ENCODE data around the gene MYL4.

DNA sequence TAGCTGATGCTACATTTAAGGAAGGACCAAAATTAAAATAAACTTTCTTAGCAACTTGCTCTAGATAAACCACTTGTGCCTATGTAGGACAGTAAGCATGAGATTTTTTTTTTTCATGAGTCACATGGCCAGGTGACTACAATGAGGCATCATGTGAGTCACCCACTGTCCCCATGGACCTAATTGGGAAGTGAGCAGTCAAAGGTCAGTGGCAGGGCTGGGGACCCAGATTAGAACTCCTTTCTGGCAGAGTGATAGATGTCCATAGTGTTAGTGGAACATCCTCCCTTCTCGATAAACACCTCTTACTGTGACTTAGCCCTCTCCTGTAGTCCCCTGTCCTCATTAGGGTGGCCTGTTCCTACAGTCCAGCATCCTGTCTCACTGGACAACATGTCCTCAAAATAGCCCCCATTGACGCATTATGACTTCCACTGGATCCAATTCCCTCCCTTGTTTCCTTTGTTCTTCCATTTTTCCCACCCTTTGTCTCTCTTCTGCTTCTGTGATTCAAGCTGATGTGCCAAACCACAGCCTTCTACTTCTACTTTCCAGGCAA lies 56.9 kb downstream of the MYL4 start:
- TF ChIP-seq, protein P1, sequence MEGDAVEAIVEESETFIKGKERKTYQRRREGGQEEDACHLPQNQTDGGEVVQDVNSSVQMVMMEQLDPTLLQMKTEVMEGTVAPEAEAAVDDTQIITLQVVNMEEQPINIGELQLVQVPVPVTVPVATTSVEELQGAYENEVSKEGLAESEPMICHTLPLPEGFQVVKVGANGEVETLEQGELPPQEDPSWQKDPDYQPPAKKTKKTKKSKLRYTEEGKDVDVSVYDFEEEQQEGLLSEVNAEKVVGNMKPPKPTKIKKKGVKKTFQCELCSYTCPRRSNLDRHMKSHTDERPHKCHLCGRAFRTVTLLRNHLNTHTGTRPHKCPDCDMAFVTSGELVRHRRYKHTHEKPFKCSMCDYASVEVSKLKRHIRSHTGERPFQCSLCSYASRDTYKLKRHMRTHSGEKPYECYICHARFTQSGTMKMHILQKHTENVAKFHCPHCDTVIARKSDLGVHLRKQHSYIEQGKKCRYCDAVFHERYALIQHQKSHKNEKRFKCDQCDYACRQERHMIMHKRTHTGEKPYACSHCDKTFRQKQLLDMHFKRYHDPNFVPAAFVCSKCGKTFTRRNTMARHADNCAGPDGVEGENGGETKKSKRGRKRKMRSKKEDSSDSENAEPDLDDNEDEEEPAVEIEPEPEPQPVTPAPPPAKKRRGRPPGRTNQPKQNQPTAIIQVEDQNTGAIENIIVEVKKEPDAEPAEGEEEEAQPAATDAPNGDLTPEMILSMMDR (IDR thresholded peaks at IDR 0.05) = no peak
- no peak for TF ChIP-seq POLR2A (IDR thresholded peaks at IDR 0.05)

Data from uterus (tissue), 2 donors.